ENCODE measurements around the gene GPR89A.

Gene GPR89A

GRCh38 chr1:145719230-145720079, 111.7 kb downstream of the GPR89A start, which contains the start of gene CD160:
TSS of gene CD160 (plus strand) at chr1:145719499. CDS start at chr1:145728328, 8,829 bp downstream.
- peak in 1 of 2 donors; percentile 31 for DNase-seq
